HCT116 (cell line): ENCODE measurements around the gene NRXN2.

Source experiments
- EZH2 ChIP-seq: fragments of 200-600 bp; sonication (generic); IDR thresholded peaks from 2 replicates; pipeline ENCODE4 v1.6.1; 2017; ENCODE audit warnings: antibody characterized with exemption, mixed run types
- POLR2A ChIP-seq: IDR thresholded peaks from 2 replicates; pipeline ENCODE4 v1.7.0; 2011; ENCODE audit warnings: borderline replicate concordance; ENCODE audit not compliant: insufficient read depth, insufficient read length; ENCODE audit errors: extremely low read depth
- RAD21 ChIP-seq: IDR thresholded peaks from 2 replicates; pipeline ENCODE4 v1.6.1; 2012; ENCODE audit warnings: low read depth, mild to moderate bottlenecking
- REST ChIP-seq: IDR thresholded peaks from 2 replicates; pipeline ENCODE4 v1.6.1; 2012; ENCODE audit warnings: low read depth
- SRF ChIP-seq: IDR thresholded peaks from 2 replicates; pipeline ENCODE4 v1.6.1; 2012; ENCODE audit warnings: low read depth
- TF ChIP-seq, protein P1 (sequence below), 3 experiments: fragments of 200-600 bp in 1 of 3; sonication (generic) in 1 of 3; IDR thresholded peaks in 2 of 3; conservative IDR thresholded peaks in 1 of 3; 2 replicates each; pipeline ENCODE4 v1.5.1; 2012 to 2017; ENCODE audit warnings: low read depth in 2 of 3, low read length in 2 of 3, antibody characterized with exemption in 1 of 3, borderline replicate concordance in 1 of 3, control low read depth in 1 of 3, mild to moderate bottlenecking in 1 of 3, mixed read lengths in 1 of 3, mixed run types in 1 of 3, moderate library complexity in 1 of 3; ENCODE audit not compliant: insufficient read depth in 1 of 3

DNA sequence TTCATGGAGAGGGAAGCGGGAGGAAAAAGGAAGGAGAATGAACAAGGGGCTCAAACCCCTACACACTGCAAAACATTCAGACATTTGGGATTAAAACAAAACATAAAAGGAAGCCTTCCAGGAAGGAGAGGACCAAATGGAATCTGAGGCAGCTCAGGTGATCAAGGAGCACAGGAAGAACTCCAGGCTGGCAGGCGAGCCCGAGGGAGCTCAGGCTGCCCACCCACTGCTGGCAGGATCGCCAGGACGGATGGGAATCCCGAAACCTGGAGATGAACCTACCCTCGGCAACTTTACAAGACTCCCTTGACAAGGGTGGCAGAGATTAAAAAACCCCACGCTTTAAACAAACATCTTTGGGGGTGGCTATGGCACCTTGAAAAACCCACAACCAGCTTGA lies 41.8 kb upstream of the NRXN2 start:
- no peak for TF ChIP-seq EZH2
- TF ChIP-seq, protein P1, sequence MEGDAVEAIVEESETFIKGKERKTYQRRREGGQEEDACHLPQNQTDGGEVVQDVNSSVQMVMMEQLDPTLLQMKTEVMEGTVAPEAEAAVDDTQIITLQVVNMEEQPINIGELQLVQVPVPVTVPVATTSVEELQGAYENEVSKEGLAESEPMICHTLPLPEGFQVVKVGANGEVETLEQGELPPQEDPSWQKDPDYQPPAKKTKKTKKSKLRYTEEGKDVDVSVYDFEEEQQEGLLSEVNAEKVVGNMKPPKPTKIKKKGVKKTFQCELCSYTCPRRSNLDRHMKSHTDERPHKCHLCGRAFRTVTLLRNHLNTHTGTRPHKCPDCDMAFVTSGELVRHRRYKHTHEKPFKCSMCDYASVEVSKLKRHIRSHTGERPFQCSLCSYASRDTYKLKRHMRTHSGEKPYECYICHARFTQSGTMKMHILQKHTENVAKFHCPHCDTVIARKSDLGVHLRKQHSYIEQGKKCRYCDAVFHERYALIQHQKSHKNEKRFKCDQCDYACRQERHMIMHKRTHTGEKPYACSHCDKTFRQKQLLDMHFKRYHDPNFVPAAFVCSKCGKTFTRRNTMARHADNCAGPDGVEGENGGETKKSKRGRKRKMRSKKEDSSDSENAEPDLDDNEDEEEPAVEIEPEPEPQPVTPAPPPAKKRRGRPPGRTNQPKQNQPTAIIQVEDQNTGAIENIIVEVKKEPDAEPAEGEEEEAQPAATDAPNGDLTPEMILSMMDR (IDR thresholded peaks at IDR 0.05 in 2 of 3, conservative IDR thresholded peaks at IDR 0.05 in 1 of 3; ENCODE audit: borderline replicate concordance in 1 of 3, insufficient read depth in 1 of 3, low read depth in 2 of 3, low read length in 2 of 3): no peak
- TF ChIP-seq RAD21: no peak
- no peak for TF ChIP-seq SRF
- TF ChIP-seq REST: no peak
- TF ChIP-seq POLR2A: no peak
